HG02840 (cell line): Measurements from ENCODE around the gene SPRED2.

Source experiments
- ATAC-seq: cut with Tn5 transposase; IDR thresholded peaks from one replicate; pipeline ENCODE4 v1.9.1; 2021; ENCODE audit warnings: mild to moderate bottlenecking, moderate library complexity, moderate number of reproducible peaks; ENCODE audit not compliant: unreplicated experiment, low FRiP score

The SPRED2 gene

DNA sequence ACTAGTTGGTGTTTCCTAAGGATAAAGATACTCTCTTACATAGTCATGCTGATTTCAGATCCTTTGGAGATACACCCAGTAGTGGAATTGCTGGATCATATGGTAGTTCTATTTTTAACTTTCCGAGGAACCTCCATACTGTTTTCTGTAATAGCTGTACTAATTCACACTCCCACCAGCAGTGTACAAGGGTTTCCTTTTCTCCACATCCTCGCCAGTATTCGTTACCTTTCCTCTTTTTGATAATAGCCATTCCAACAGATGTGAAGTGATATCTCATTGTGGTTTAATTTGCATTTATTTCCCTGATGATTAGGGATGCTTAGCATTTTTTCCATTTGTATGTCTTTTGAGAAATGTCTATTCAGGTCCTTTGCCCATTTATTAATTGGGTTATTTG is 170.7 kb downstream of the SPRED2 start:
- ATAC-seq: no peak
